Esophagus squamous epithelium (tissue), 4 donors: ENCODE measurements around the gene RBBP4.

Experiments used
- CTCF ChIP-seq, 6 experiments: fragments of 450-650 bp in 4 of 6; fragments of 200-600 bp in 2 of 6; sonication (generic) in 2 of 6; IDR thresholded peaks; one replicate each; pipeline ENCODE4 v1.5.1; 2016 to 2019; ENCODE audit warnings: antibody characterized with exemption in 6 of 6, mild to moderate bottlenecking in 4 of 6, moderate library complexity in 4 of 6
- POLR2A ChIP-seq, 4 donors: fragments of 450-650 bp; IDR thresholded peaks; one replicate each; pipeline ENCODE4 v1.6.1; 2017; ENCODE audit warnings: antibody characterized with exemption in 4 of 4, mild to moderate bottlenecking in 4 of 4, moderate library complexity in 3 of 4

GRCh38 chr1:32709075-32709474, 58.1 kb downstream of the RBBP4 start:
- TF ChIP-seq POLR2A (IDR thresholded peaks at IDR 0.05) (no peak), CTCF (IDR thresholded peaks at IDR 0.05) (no peak)
